Retina (tissue), 1 donor: Measurements from ENCODE around the gene MGST2.
A peak's percentile ranks its signal among the peaks of the same experiment; 100 is the strongest.

ENCODE experiments used
- DNase-seq: peaks from one replicate; pipeline ENCODE4 v3.0.0-alpha.2; 2016

MGST2 gene

DNA sequence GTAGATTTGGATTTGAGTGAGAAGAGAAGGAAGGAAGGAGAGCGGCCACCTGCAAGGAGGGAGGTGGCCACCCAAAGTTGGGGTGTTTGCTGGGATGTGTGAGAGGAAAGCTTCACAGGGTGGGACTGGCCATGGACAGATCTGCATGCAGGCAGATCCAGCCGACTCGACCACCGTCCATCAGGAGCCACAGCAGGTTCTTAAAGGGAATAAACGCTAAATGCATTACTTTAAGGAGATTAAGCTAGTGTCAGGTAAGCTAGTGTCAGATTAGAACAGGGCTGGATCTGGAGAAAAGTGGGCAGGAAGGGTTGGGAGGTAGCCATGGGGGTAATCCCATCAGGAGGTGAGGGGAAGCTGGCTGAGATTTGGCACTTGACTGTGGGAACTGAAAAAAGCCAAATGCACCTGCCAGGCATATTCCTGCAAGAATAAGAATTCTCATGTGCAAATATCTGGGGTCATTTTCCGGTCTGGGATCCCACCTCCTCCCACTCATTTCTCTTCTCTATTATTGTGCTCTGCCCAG, 79.6 kb downstream of the MGST2 start:
- no peak for DNase-seq

DNA sequence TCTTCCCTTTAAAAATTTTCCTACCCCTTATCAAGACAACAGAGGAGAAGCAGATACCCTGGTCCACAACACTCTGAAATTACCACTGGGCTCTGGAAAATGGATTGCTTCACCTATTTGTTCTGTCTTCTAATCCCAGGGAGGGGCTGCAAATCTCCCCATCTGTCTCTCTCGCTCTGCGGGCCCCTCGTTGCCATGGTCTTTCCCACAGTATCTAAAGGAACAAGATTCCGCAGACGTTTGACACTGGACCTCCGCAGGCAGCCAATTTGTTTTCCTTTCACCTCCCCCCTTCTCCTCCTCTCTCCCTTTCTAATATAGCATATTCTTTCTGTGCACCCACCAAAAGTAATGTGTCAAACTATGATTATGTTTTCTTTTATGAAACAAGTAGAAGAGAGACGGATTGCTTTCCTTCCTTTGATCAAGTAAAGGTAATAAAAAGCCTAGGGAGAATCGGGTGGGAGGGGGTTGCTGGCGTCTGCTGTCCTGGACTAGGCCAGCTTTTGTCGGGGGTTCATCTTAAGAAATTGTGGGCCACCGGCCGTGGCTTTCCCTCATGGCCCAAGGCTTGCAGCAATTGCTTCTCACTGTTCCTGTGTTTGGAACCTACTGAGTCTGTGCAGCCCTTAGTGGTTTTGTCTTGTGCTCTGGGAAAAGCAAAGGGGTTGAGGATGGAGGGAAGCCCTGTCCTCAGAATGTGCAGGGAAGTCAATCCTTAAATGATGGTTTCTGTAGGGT, 81.0 kb downstream of the MGST2 start:
- DNase-seq = peak; percentile 73

DNA sequence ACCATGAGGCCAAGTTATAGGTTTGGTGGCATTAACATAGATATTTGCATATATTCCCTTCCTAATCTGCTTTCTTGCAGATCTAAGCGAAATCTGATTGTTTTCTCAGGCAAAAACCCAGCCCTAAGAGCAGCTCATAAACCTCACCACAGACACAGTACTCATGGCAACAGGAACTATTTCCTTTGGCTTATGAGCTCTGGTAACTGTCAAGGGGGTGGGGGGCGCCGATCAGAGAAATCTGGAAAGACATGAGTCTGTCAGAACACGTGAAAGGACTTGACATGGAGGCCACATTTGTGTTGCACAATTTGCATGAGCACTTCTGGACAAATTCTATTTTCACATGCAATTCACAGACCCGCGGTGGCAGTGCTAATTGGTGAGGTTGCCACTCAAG, 83.7 kb downstream of the MGST2 start:
- no peak for DNase-seq

DNA sequence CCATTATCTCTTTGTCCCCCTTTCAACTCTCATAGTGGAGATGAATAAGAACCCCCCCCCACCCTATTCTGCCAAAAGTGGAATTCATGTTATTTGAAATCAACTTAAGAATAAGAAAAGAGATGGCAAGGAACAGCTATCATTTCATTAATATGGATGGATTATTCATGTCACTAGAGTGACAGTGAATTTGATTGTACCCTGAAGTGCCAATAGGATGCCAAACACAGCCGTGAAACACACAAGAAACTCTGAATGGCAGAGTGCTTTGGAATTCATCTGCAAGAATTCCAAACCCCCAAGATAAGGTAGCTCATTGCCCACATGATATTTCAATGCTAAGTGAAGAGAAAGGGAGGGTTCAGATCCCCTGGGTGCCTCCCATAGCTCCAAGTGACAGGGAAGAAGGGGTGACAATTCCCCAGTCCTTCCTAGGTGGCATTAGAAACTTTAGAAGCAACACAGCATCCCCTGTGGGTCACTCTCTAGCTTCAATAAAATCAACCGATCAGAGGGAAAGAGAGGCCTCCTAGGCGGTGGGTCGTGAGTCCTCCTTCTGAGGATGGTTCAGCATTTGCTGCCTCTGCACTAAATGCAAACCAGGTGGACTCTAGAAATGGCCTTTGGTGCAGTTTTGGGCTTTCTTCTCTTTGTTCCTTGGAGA, 84.3 kb downstream of the MGST2 start:
- no peak for DNase-seq

DNA sequence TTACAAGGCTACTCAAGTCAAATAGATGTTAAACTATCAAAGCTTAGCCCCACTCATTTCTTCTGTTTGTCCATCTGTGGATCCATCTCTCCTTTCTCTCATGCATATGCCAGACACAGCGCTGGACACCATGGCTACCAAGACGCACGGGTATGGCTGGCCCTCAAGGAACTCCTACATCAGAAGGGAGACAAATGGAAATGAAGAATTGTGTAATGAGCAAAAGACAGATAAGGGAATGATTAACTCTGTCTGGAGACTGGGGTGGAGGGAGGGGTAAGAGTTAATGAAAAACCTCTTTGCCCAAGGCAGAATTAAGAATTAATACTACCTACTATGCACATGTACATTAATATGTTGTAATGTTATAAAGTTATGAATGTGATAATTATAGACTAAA, 88.1 kb downstream of the MGST2 start:
- DNase-seq = no peak
